VCaP (cell line): ENCODE measurements around the gene C14orf93.
"Not testable (repeated sequence)": the region's sequence is repeated elsewhere in the genome, so short reads cannot be mapped to it uniquely, and the experiment has no call there.

Experiments
- H3K27ac ChIP-seq: fragments of 450-650 bp; 2 replicates; pipeline ENCODE4 v1.5.1; 2017
- CTCF ChIP-seq: fragments of 450-650 bp; conservative IDR thresholded peaks from 2 replicates; pipeline ENCODE4 v1.5.1; 2017; ENCODE audit warnings: mild to moderate bottlenecking, moderate library complexity

C14orf93 gene

GRCh38 chr14:23021889-23022442 lies 12.0 kb upstream of the C14orf93 start:
- TF ChIP-seq CTCF: no peak
- no peak overlapping the region for H3K27ac ChIP-seq

GRCh38 chr14:23021434-23021833 lies 11.5 kb upstream of the C14orf93 start:
- H3K27ac ChIP-seq: no peak overlapping the region
- no peak for TF ChIP-seq CTCF

GRCh38 chr14:23020143-23021128 lies 10.5 kb upstream of the C14orf93 start:
- H3K27ac ChIP-seq: no peak overlapping the region
- no peak for TF ChIP-seq CTCF

- TF ChIP-seq CTCF: no peak
Measured at GRCh38 chr14:23018107-23018506, 8.2 kb upstream of the C14orf93 start.

DNA sequence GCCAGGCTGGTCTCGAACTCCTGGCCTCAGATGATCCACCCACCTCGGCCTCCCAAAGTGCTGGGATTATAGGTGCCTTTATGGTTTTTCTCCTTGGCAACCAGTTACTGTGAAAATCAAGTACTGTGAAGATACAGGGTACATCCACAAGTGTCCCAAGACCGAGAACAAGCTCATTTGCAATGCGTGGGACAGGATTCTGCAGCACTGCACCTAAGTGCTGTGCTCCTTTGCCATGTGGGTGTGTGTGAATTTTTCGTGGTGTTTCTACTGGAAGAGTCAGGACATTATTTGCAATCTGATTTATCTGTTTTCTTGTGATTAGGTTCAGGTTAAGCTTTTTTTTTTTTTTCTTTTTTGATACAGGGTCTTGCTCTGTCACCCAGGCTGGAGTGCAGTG lies 7.1 kb upstream of the C14orf93 start:
- no peak for TF ChIP-seq CTCF
- no peak overlapping the region for H3K27ac ChIP-seq

More at GRCh38 chr14:23018107-23018506, 8.2 kb upstream of the C14orf93 start:
- H3K27ac ChIP-seq: no peak overlapping the region

DNA sequence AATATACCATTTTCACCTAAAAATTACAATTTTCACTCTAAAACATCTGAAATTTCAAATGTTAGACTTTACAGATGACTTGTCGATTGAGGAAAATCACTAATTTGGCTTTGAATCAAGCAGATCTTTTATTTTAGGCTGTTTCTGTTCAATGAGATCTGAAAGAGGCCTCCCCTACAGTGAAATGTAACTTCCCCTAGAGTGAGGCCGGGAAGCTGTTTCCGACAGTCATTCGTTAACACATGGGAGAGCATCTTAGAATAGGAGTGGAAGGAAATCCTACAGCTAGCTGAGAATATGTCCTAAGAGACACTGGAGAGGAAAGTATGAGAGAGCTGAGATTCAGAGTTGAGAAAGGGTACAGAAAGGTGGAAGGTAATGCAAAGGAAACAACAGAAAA lies 5.7 kb upstream of the C14orf93 start:
- TF ChIP-seq CTCF: no peak
- no peak overlapping the region for H3K27ac ChIP-seq

GRCh38 chr14:23013749-23014054 lies 3.8 kb upstream of the C14orf93 start:
- H3K27ac ChIP-seq: not testable (repeated sequence)
